Caco-2 (cell line): Measurements from ENCODE around the gene TMEM30B. TPM values are rescaled to one million over a fixed set of nuclear protein-coding genes. Genes with fewer than 3 reads are reported as not detected.

Source experiments
- BruUV-seq: library from RNA; stranded (reverse); fragments of 400-500 nt; replicated peaks from 2 replicates; lab custom pipeline; 2021; lab: Mats Ljungman, UMichigan
- CTCF ChIA-PET: fragments of 300-600 bp; sonication (Branson Sonifier 250); formaldehyde crosslinking; loops from one replicate; lab custom pipeline; 2022; ENCODE audit warnings: antibody characterized with exemption; lab: Charles Lee
- POLR2A ChIA-PET: fragments of 300-600 bp; sonication (Branson Sonifier 250); formaldehyde crosslinking; loops from one replicate; lab custom pipeline; 2022; ENCODE audit warnings: antibody characterized with exemption; lab: Charles Lee
- DNase-seq, 2 experiments: peaks; one replicate each; pipeline versions ENCODE4 v3.0.0 to v3.0.0-alpha.2; 2020 to 2022
- H3K27me3 ChIP-seq: replicated peaks from 2 replicates; pipeline ENCODE4 v1.6.0; 2011; ENCODE audit warnings: low read length; ENCODE audit not compliant: control insufficient read depth, insufficient read depth
- H3K36me3 ChIP-seq: 2 replicates; pipeline ENCODE4 v1.5.1; 2011; ENCODE audit warnings: low read length; ENCODE audit not compliant: control insufficient read depth, insufficient read depth
- H3K4me1 ChIP-seq: fragments of 250-450 bp; sonication (Bioruptor Pico); 2 replicates; pipeline ENCODE4 v1.5.1; 2020; ENCODE audit warnings: mild to moderate bottlenecking
- H3K4me3 ChIP-seq: 2 replicates; pipeline ENCODE4 v1.5.1; 2011; ENCODE audit warnings: low read depth, mild to moderate bottlenecking, control low read depth, low read length
- H3K9me3 ChIP-seq: fragments of 250-450 bp; sonication (Bioruptor Pico); 2 replicates; pipeline ENCODE4 v1.5.1; 2020; ENCODE audit warnings: mild to moderate bottlenecking, moderate library complexity
- H3K27ac Mint-ChIP-seq: one replicate; pipeline ENCODE4 v1.8.0; 2022; ENCODE audit warnings: mixed read lengths; ENCODE audit not compliant: unreplicated experiment
- H3K27me3 Mint-ChIP-seq: one replicate; pipeline ENCODE4 v1.8.0; 2022; ENCODE audit warnings: mixed read lengths; ENCODE audit not compliant: insufficient read depth, unreplicated experiment
- H3K36me3 Mint-ChIP-seq: one replicate; pipeline ENCODE4 v1.8.0; 2022; ENCODE audit warnings: mild to moderate bottlenecking, mixed read lengths; ENCODE audit not compliant: insufficient read depth, unreplicated experiment
- H3K4me1 Mint-ChIP-seq: one replicate; pipeline ENCODE4 v1.8.0; 2022; ENCODE audit warnings: low read depth, mixed read lengths; ENCODE audit not compliant: unreplicated experiment
- H3K4me3 Mint-ChIP-seq: one replicate; pipeline ENCODE4 v1.8.0; 2022; ENCODE audit warnings: mild to moderate bottlenecking, moderate library complexity, mixed read lengths; ENCODE audit not compliant: unreplicated experiment
- H3K9me3 Mint-ChIP-seq: one replicate; pipeline ENCODE4 v1.8.0; 2022; ENCODE audit warnings: mixed read lengths; ENCODE audit not compliant: unreplicated experiment
- intact Hi-C: fragments of 100-400 bp; cut with micrococcal nuclease; formaldehyde crosslinking; loops from one replicate; pipeline ENCODE4 v1.10.0; 2022; ENCODE audit not compliant: unreplicated experiment
- total RNA-seq: library from RNA; stranded (reverse); gene quantifications from 2 replicates; pipeline ENCODE4 v1.2.3, GENCODE V29; 2022
- TF ChIP-seq, protein P1 (sequence below), 2 experiments: fragments of 200-600 bp in 1 of 2; IDR thresholded peaks; 1 replicate in 1 of 2; 2 replicates in 1 of 2; pipeline versions ENCODE4 v1.5.1 to v1.8.0; 2011 to 2022; ENCODE audit warnings: antibody characterized with exemption in 1 of 2, control low read depth in 1 of 2, inconsistent platforms in 1 of 2, low read depth in 1 of 2, low read length in 1 of 2, mild to moderate bottlenecking in 1 of 2, moderate library complexity in 1 of 2; ENCODE audit not compliant: insufficient read depth in 1 of 2, severe bottlenecking in 1 of 2, unreplicated experiment in 1 of 2

The TMEM30B gene
- total RNA-seq, 1 experiment from 2014 or later: 32.5 TPM

DNA sequence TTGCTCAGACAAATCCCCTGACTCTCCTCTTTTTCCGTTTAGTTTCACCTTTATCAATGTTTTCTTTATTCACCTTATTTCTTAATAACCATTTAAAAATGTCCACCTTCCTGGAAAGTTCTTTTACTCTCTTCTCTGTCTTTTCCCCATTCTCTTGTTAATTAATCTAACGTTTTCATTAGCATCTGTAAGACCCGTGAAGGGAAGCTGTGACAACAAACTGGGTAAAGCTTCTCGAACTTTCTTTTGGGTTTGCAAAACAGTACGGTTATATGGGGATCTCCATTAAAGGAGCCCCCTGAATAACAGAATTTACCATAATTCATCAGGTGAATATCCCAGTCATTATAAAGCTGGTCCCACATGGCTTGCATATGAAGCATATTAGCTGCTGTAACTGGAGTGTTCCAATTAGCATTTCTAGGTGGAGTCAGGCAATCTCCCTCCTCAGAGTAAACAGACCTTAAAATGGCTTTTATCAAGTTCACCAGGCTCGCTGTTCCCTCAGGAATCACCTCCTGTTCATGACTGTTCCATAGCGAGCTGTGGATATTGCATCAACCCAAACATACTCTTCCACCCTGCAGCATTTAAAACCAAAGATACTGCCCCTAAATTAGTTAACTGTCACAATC, 42.4 kb downstream of the TMEM30B start:
- TF ChIP-seq, protein P1, sequence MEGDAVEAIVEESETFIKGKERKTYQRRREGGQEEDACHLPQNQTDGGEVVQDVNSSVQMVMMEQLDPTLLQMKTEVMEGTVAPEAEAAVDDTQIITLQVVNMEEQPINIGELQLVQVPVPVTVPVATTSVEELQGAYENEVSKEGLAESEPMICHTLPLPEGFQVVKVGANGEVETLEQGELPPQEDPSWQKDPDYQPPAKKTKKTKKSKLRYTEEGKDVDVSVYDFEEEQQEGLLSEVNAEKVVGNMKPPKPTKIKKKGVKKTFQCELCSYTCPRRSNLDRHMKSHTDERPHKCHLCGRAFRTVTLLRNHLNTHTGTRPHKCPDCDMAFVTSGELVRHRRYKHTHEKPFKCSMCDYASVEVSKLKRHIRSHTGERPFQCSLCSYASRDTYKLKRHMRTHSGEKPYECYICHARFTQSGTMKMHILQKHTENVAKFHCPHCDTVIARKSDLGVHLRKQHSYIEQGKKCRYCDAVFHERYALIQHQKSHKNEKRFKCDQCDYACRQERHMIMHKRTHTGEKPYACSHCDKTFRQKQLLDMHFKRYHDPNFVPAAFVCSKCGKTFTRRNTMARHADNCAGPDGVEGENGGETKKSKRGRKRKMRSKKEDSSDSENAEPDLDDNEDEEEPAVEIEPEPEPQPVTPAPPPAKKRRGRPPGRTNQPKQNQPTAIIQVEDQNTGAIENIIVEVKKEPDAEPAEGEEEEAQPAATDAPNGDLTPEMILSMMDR (IDR thresholded peaks at IDR 0.05; ENCODE audit: insufficient read depth in 1 of 2, low read depth in 1 of 2, low read length in 1 of 2, severe bottlenecking in 1 of 2, unreplicated experiment in 1 of 2): no peak
- no TSS peak for BruUV-seq
- Histone ChIP-seq H3K4me3 (no peak overlapping the region), H3K9me3 (no peaks in the 10 kb centered on the region; the same call in 1 of the 2 replicates), H3K27me3 (no peaks in the 10 kb centered on the region), H3K4me1 (no peaks in the 10 kb centered on the region), H3K36me3 (no peaks in the 10 kb centered on the region)
- Mint-ChIP-seq H3K27me3 (peaks cover 5% of the 10 kb centered on the region), H3K36me3 (no peaks in the 10 kb centered on the region), H3K27ac (no peak overlapping the region), H3K4me1 (no peaks in the 10 kb centered on the region), H3K9me3 (peaks cover 23% of the 10 kb centered on the region), H3K4me3 (no peak overlapping the region)
- ChIA-PET CTCF (no interaction called here), POLR2A (no interaction called here)
- intact Hi-C loops: no loop called here
- DNase-seq: no peak

DNA sequence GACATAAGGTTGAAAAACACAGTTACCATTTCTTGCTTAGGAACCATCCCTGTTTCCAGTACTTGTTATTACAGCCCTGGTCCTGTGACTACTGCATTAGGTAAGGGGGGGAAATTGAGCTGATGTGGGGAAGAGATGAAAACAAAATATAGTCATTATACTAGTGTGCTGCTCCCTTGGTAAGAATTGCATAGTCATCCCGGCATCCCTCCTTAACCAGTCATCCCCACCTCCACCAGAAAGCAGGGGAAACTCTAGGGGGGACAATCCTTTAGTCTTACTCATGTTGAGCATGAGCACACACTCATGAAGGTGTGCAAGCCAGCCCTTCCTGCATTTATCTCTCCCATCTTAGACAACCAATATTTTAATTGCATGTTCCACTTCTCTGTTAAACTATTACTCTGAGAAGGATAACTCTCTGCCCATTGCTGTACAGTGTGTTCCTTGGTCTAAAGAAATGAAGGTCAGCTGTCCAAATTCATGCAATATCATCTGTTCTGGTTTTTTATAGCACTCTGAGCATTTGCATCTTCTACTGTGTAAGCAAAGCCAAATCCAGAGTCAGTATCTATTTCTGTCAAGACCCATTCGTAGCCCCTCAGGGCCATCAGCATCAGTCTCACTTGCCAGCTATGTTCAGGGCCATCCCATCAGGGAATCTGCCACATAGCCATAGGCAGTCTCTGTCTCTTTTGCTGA, 46.8 kb downstream of the TMEM30B start:
- no peak for DNase-seq
- no peaks in the 10 kb centered on the region; the same call in 1 of the 2 replicates for H3K9me3 ChIP-seq
- H3K27ac Mint-ChIP-seq: no peak overlapping the region
- H3K4me3 ChIP-seq: no peak overlapping the region
- H3K4me1 Mint-ChIP-seq: no peaks in the 10 kb centered on the region
- peaks cover 12% of the 10 kb centered on the region for H3K27me3 Mint-ChIP-seq
- H3K9me3 Mint-ChIP-seq: no peaks in the 10 kb centered on the region
- H3K36me3 Mint-ChIP-seq: no peaks in the 10 kb centered on the region
- TF ChIP-seq, protein P1 (IDR thresholded peaks at IDR 0.05; ENCODE audit: insufficient read depth in 1 of 2, low read depth in 1 of 2, low read length in 1 of 2, severe bottlenecking in 1 of 2, unreplicated experiment in 1 of 2): no peak
- H3K36me3 ChIP-seq: no peaks in the 10 kb centered on the region
- no peak overlapping the region for H3K4me3 Mint-ChIP-seq
- no peaks in the 10 kb centered on the region for H3K27me3 ChIP-seq
- intact Hi-C loops: no loop called here
- no peaks in the 10 kb centered on the region for H3K4me1 ChIP-seq
- ChIA-PET POLR2A (no interaction called here), CTCF (interaction anchor here (0.6 kb wide), 1 partner anchor 194 kb away, joined by 4 read pairs; no protein-coding TSS in a partner anchor)
- BruUV-seq: no TSS peak

DNA sequence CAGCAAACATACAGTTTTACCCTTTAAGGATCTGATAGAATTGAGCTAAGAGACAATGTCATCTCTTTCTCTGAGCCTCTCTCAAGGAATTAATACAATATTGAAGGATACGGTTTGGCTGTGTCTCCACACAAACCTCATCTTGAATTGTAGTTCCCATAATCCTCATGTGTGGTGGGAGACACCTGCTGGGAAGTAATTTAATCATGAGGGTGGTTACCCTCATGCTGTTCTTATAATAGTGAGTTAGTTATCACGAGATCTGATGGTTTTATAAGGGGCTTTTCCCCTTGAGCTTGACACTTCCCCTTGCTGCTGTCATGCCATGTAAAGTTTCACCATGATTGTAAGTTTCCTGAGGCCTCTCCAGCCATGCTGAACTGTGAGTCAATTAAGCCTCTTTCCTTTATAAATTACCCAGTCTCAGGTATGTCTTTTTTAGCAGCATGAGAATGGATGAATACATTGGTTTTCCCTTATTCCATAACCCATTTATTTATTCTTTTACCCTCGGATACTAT, 47.6 kb downstream of the TMEM30B start:
- no peaks in the 10 kb centered on the region for H3K9me3 Mint-ChIP-seq
- H3K4me3 ChIP-seq: no peak overlapping the region
- H3K4me1 Mint-ChIP-seq: no peaks in the 10 kb centered on the region
- ChIA-PET POLR2A (no interaction called here), CTCF (no interaction called here)
- no peaks in the 10 kb centered on the region; the same call in 1 of the 2 replicates for H3K9me3 ChIP-seq
- H3K36me3 Mint-ChIP-seq: no peaks in the 10 kb centered on the region
- no peaks in the 10 kb centered on the region for H3K36me3 ChIP-seq
- no peaks in the 10 kb centered on the region for H3K27me3 ChIP-seq
- peaks cover 12% of the 10 kb centered on the region for H3K27me3 Mint-ChIP-seq
- no peak for DNase-seq
- H3K27ac Mint-ChIP-seq: no peak overlapping the region
- no TSS peak for BruUV-seq
- H3K4me1 ChIP-seq: no peaks in the 10 kb centered on the region
- TF ChIP-seq, protein P1 (IDR thresholded peaks at IDR 0.05; ENCODE audit: insufficient read depth in 1 of 2, low read depth in 1 of 2, low read length in 1 of 2, severe bottlenecking in 1 of 2, unreplicated experiment in 1 of 2): no peak
- H3K4me3 Mint-ChIP-seq: no peak overlapping the region
- intact Hi-C loops: no loop called here
